GM12872 (cell line): ENCODE results near the gene COL13A1.

Source experiments
- TF ChIP-seq, protein P1 (sequence below): IDR thresholded peaks from 3 replicates; pipeline ENCODE4 v1.5.1; 2011; ENCODE audit warnings: low read depth, mild to moderate bottlenecking, low read length, moderate library complexity; ENCODE audit not compliant: insufficient read depth

The COL13A1 gene

DNA sequence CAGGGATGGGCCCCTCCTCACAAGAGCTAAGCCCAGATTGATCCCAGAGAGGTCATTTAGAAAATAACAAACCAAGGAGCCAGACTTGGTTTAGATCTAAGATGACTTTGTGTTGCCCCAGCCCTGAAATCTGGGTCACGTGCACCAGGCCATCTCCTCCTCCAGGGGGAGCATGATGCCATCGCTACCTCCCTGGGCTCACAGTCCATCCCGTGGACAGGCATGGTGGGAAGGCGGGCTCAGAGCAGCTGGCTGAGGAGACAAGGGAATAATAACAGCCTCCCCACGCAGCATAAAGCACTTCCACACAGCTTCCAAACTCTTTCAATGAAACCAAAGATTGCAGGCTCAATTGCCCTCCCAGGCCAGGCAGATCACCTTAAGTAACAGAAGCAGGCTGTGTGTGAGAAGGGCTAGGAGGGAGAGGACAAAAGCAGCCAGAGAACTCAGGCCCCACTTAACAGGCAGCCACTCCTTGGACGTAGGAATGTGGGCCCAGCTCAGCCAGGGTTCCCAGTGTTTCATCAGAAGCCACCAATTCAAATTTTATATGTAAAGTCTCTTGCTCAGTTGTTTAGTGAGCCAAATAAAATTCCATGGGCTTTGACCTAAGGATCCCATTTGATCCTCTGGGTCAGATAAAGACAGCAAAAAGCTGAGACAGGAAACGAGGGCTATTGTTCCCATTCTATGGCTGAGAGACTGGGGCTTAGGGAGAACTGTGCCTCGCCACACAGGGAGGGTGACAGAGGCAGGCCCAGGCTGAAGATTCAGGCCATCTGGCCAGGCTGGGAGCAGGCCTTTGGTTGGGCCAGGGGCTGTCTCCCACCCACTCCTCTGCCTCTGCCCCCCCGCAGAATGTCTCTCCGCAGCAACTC, 100.2 kb downstream of the COL13A1 start:
- TF ChIP-seq, protein P1, sequence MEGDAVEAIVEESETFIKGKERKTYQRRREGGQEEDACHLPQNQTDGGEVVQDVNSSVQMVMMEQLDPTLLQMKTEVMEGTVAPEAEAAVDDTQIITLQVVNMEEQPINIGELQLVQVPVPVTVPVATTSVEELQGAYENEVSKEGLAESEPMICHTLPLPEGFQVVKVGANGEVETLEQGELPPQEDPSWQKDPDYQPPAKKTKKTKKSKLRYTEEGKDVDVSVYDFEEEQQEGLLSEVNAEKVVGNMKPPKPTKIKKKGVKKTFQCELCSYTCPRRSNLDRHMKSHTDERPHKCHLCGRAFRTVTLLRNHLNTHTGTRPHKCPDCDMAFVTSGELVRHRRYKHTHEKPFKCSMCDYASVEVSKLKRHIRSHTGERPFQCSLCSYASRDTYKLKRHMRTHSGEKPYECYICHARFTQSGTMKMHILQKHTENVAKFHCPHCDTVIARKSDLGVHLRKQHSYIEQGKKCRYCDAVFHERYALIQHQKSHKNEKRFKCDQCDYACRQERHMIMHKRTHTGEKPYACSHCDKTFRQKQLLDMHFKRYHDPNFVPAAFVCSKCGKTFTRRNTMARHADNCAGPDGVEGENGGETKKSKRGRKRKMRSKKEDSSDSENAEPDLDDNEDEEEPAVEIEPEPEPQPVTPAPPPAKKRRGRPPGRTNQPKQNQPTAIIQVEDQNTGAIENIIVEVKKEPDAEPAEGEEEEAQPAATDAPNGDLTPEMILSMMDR: peak; percentile 66

DNA sequence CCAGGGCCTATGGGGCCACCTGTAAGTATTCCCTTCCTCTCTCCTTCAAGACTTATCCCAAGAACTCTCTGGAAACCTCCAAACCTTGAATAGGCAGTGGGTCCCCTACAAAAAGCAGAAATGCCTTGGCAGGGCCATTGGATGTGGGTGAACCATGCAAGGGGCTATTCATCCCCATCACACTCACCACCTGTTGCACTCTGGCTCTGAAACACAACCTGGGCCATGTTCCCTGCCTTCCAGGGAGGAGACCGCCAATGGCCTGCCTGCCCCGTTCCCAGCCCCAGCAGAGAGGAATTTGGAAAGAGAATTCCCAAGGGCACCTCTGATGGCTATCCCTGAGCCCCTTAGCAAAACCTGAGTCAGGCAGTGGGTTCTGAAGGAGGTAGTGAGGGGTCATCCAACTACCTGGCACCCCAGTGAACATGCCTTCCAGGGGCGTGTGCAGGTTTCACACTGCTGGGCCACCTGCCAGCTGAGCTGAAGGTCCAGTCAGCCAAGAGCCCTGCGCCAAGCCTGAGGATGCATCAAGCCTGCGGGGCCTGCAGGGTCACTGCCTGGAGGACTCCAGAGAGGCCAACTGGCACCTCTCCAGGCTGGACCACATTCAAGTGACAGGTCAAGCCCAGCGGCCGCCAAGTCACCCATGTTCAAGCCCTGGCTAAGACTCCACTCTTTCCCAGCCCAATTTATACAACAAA, 101.3 kb downstream of the COL13A1 start:
- TF ChIP-seq, protein P1: no peak

DNA sequence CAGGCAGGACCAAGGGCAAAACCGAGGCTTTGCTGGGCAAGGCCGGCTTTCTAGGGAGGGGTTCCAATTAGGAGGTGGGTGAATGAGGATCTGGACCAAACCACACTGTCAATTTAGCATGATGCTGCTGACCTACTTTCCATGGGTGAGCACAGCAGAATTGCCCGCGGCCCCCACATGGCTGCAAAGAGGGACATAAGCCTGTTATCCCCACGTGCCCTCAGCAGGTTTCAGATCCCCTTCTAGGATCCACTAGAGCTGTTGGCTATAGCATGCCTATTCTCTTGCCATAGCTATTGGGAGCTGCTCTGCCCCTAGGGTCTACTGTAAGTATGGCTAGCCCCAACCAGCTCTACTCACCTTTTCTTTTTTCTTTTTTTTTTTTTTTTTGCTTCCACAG, 102.8 kb downstream of the COL13A1 start:
- TF ChIP-seq, protein P1: no peak

DNA sequence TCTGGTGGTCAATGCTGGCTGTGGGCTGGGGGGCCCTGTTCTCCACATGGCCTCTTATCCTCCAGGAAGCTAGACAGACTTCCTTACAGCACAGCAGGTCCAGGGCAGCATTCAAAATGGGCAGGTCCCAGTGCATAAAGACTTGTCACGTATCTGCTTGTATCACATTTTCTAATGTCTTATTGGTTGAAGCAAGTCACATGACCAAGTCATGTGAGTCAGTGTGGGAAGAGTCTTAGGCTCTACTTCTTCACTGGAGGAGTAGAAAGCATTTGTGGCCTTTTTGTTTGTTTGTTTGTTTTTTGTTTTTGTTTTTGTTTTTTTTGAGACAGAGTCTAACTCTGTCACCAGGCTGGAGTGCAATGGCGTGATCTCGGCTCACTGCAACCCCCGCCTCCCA, 104.7 kb downstream of the COL13A1 start:
- TF ChIP-seq, protein P1: no peak

DNA sequence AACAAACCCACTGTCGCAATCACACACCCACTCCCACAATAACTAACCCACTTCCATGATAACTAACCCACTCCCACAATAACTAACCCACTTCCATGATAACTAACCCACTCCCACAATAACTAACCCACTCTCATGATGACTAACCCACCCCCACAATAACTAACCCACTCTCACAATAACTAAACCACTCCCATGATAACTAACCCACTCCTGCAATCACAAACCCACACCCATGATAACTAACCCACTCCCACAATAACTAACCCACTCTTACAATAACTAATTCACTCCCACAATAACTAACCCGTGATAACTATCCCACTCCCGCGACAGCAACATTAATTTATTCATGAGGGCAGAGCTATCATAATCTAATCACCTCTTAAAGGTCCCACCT, 105.8 kb downstream of the COL13A1 start:
- TF ChIP-seq, protein P1: no peak

DNA sequence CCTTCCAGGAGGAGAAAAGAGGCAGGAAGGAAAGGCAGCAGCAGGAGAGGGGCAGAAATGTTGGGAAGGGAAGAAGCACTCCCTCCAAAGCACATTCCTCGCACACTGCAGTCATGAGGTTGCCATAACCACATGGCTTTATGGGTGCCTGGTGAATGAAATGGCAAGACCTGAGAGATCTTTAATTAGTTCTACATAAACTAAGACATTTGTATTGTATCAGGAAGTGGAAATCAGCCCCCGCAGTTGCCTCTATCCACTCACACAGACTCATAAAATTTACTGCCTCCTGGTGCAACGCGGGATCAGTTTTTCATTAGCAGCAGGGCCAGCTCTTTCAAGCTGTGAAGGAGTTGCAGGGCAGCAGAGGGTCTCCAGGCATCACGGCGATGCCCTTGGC, 106.4 kb downstream of the COL13A1 start:
- TF ChIP-seq, protein P1: no peak

DNA sequence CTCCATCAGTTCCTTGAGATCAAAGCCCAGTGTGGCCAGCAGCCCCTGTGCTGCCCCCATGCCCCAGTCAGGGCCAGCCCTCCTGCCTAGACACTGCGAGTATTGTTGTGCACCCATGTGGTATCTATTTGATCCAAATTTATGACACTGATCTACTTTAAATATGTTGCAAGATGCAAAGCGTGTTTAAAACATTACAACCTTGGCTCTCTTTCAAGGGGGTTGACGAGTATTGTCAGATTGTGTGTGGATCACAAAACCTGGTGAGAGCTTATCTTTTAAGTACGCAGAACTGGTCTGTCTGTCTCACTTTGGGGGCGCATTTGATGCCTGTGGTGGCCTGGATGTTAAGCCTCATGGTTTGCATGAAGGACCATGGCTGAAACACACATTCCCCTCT, 108.9 kb downstream of the COL13A1 start:
- TF ChIP-seq, protein P1: no peak
